ENCODE data around the gene SMS.

Gene SMS

GRCh38 chrX:22037911-22038537 is 97.5 kb downstream of the SMS start:
- no peak for TF ChIP-seq SIN3A (IDR thresholded peaks at IDR 0.05; ENCODE audit: borderline replicate concordance, insufficient read depth, low read length)
- TF ChIP-seq TAF1 (IDR thresholded peaks at IDR 0.05; ENCODE audit: borderline replicate concordance, insufficient read depth, low read length) = no peak
- no peak for TF ChIP-seq FOXP2 (optimal IDR thresholded peaks at IDR 0.05; ENCODE audit: borderline replicate concordance, extremely low read depth, extremely low read length, insufficient read depth)

GRCh38 chrX:22039541-22039940 is 99.0 kb downstream of the SMS start:
- TF ChIP-seq POLR2AphosphoS5 (IDR thresholded peaks at IDR 0.05; ENCODE audit: low read depth, low read length) = no peak
- TF ChIP-seq FOXP2 (optimal IDR thresholded peaks at IDR 0.05; ENCODE audit: borderline replicate concordance, extremely low read depth, extremely low read length, insufficient read depth) = no peak
- no peak for TF ChIP-seq TAF1 (IDR thresholded peaks at IDR 0.05; ENCODE audit: borderline replicate concordance, insufficient read depth, low read length)
- TF ChIP-seq, protein P1, sequence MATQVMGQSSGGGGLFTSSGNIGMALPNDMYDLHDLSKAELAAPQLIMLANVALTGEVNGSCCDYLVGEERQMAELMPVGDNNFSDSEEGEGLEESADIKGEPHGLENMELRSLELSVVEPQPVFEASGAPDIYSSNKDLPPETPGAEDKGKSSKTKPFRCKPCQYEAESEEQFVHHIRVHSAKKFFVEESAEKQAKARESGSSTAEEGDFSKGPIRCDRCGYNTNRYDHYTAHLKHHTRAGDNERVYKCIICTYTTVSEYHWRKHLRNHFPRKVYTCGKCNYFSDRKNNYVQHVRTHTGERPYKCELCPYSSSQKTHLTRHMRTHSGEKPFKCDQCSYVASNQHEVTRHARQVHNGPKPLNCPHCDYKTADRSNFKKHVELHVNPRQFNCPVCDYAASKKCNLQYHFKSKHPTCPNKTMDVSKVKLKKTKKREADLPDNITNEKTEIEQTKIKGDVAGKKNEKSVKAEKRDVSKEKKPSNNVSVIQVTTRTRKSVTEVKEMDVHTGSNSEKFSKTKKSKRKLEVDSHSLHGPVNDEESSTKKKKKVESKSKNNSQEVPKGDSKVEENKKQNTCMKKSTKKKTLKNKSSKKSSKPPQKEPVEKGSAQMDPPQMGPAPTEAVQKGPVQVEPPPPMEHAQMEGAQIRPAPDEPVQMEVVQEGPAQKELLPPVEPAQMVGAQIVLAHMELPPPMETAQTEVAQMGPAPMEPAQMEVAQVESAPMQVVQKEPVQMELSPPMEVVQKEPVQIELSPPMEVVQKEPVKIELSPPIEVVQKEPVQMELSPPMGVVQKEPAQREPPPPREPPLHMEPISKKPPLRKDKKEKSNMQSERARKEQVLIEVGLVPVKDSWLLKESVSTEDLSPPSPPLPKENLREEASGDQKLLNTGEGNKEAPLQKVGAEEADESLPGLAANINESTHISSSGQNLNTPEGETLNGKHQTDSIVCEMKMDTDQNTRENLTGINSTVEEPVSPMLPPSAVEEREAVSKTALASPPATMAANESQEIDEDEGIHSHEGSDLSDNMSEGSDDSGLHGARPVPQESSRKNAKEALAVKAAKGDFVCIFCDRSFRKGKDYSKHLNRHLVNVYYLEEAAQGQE (IDR thresholded peaks at IDR 0.05; ENCODE audit: insufficient read depth in 1 of 2, low read depth in 2 of 2, low read length in 2 of 2) = no peak
- TF ChIP-seq SIN3A (IDR thresholded peaks at IDR 0.05; ENCODE audit: borderline replicate concordance, insufficient read depth, low read length) = no peak

GRCh38 chrX:22040184-22040583 is 99.7 kb downstream of the SMS start:
- TF ChIP-seq, protein P1 (IDR thresholded peaks at IDR 0.05; ENCODE audit: insufficient read depth in 1 of 2, low read depth in 2 of 2, low read length in 2 of 2) = no peak
- TF ChIP-seq TAF1 (IDR thresholded peaks at IDR 0.05; ENCODE audit: borderline replicate concordance, insufficient read depth, low read length) (no peak), FOXP2 (optimal IDR thresholded peaks at IDR 0.05; ENCODE audit: borderline replicate concordance, extremely low read depth, extremely low read length, insufficient read depth) (no peak), SIN3A (IDR thresholded peaks at IDR 0.05; ENCODE audit: borderline replicate concordance, insufficient read depth, low read length) (no peak), POLR2AphosphoS5 (IDR thresholded peaks at IDR 0.05; ENCODE audit: low read depth, low read length) (no peak)

DNA sequence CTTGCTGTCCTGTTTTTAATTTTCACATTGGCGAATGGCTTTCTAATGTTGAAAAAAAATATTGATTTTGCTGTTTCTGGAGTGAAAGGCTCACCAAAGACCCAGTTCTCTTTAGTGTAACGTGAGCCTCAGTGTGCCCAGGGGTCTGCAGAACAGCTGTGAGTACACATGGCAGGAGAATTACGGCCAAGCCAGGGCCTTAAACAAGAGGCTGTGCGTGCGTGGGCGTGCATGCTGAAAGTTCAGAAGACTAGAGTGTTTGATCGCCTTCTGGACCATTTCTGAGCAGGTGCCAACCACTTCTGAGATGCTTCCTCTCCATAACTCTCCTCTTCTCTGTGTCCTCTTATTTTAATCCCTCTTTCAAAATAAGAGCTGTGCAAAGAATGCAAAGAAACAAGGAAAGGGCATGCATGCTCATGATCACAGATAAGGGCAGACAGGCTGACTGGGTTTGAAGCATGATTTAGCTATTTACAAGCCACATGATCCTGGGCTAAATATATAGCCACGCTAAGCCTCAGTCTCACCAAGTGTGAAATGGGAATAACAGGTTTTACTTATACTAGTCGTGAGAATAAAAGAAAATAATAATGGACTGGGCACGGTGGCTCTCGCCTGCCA is 101.5 kb downstream of the SMS start:
- TF ChIP-seq POLR2AphosphoS5 (IDR thresholded peaks at IDR 0.05; ENCODE audit: low read depth, low read length) = no peak
- TF ChIP-seq FOXP2 (optimal IDR thresholded peaks at IDR 0.05; ENCODE audit: borderline replicate concordance, extremely low read depth, extremely low read length, insufficient read depth) = no peak
- no peak for TF ChIP-seq SIN3A (IDR thresholded peaks at IDR 0.05; ENCODE audit: borderline replicate concordance, insufficient read depth, low read length)
- no peak for TF ChIP-seq TAF1 (IDR thresholded peaks at IDR 0.05; ENCODE audit: borderline replicate concordance, insufficient read depth, low read length)
- TF ChIP-seq, protein P1 (IDR thresholded peaks at IDR 0.05; ENCODE audit: insufficient read depth in 1 of 2, low read depth in 2 of 2, low read length in 2 of 2) = no peak

GRCh38 chrX:22043872-22044271 is 103.4 kb downstream of the SMS start:
- TF ChIP-seq SIN3A (IDR thresholded peaks at IDR 0.05; ENCODE audit: borderline replicate concordance, insufficient read depth, low read length) = no peak
- TF ChIP-seq, protein P1 (IDR thresholded peaks at IDR 0.05; ENCODE audit: insufficient read depth in 1 of 2, low read depth in 2 of 2, low read length in 2 of 2) = no peak
- TF ChIP-seq TAF1 (IDR thresholded peaks at IDR 0.05; ENCODE audit: borderline replicate concordance, insufficient read depth, low read length) = no peak
- TF ChIP-seq POLR2AphosphoS5 (IDR thresholded peaks at IDR 0.05; ENCODE audit: low read depth, low read length) = no peak
- no peak for TF ChIP-seq FOXP2 (optimal IDR thresholded peaks at IDR 0.05; ENCODE audit: borderline replicate concordance, extremely low read depth, extremely low read length, insufficient read depth)
